ENCODE data around the gene CXCR3.

The CXCR3 gene

DNA sequence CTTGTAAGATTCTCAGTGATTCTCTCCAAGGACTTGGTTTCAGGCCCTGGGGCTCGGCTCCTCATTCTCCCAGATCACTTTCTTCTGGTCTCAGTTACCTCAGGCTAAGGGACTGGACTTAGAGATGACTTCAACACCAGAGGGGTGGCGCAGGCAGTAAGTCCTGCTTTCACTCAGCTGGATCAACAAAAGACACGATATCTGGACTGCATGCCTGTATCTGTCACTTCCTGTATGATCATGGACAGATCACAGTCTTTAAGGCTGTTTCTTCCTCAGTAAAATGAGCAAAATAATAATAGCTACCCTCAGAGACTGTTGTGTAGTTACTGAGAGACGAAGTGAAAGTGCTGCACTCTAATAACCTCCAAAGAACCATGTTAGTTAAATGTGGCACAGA lies 19.5 kb upstream of the CXCR3 start:
- Histone ChIP-seq H4K20me1 (ENCODE audit: control insufficient read depth, insufficient read depth, low read depth, low read length) (no peaks in the 10 kb centered on the region), H3K27me3 (ENCODE audit: control insufficient read depth, low read length) (no peaks in the 10 kb centered on the region), H3K4me3 (ENCODE audit: low read length) (peak overlapping the region; percentile 32), H3F3A (ENCODE audit: control insufficient read depth, insufficient read depth) (no peaks in the 10 kb centered on the region), H3K27ac (ENCODE audit: low read depth, low read length) (no peak overlapping the region), H3K36me3 (ENCODE audit: control insufficient read depth, low read length) (no peaks in the 10 kb centered on the region), H3K4me1 (ENCODE audit: control insufficient read depth, low read length) (peaks cover 25% of the 10 kb centered on the region), H3K79me2 (ENCODE audit: control insufficient read depth, low read length) (no peaks in the 10 kb centered on the region), H3K9me3 (ENCODE audit: control insufficient read depth, insufficient read depth, low read length) (no peaks in the 10 kb centered on the region), H3K9me2 (replicated peaks; ENCODE audit: control insufficient read depth, low read length) (no peaks in the 10 kb centered on the region), H3K4me2 (ENCODE audit: low read length) (peak overlapping the region; percentile 54)
- no peak for TF ChIP-seq EZH2phosphoT487 (IDR thresholded peaks at IDR 0.05; ENCODE audit: borderline replicate concordance, low read length)
- TF ChIP-seq, protein P1, sequence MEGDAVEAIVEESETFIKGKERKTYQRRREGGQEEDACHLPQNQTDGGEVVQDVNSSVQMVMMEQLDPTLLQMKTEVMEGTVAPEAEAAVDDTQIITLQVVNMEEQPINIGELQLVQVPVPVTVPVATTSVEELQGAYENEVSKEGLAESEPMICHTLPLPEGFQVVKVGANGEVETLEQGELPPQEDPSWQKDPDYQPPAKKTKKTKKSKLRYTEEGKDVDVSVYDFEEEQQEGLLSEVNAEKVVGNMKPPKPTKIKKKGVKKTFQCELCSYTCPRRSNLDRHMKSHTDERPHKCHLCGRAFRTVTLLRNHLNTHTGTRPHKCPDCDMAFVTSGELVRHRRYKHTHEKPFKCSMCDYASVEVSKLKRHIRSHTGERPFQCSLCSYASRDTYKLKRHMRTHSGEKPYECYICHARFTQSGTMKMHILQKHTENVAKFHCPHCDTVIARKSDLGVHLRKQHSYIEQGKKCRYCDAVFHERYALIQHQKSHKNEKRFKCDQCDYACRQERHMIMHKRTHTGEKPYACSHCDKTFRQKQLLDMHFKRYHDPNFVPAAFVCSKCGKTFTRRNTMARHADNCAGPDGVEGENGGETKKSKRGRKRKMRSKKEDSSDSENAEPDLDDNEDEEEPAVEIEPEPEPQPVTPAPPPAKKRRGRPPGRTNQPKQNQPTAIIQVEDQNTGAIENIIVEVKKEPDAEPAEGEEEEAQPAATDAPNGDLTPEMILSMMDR (IDR thresholded peaks at IDR 0.05; ENCODE audit: low read depth, low read length, poor library complexity, severe bottlenecking) = no peak

DNA sequence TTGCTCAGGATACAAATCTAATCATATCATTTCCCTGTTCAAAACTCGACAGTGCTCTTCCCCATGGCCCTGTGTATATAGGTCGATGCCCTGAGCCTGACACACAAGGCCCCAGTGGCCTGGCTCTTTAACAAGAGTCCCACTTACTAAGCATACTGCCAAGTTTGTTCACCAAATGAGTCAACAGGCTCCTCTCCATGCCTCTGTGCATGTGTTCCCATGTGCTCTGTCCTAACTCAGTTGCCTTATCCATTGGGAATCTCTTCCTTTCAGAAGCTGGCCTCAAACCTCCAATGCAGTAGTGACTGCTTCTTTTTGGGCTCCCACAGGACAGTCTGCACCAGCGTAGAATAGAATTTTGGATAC lies 18.9 kb upstream of the CXCR3 start:
- Histone ChIP-seq H3K9me3 (ENCODE audit: control insufficient read depth, insufficient read depth, low read length) (no peaks in the 10 kb centered on the region), H3F3A (ENCODE audit: control insufficient read depth, insufficient read depth) (no peaks in the 10 kb centered on the region), H3K9me2 (replicated peaks; ENCODE audit: control insufficient read depth, low read length) (no peaks in the 10 kb centered on the region), H3K36me3 (ENCODE audit: control insufficient read depth, low read length) (no peaks in the 10 kb centered on the region), H3K4me1 (ENCODE audit: control insufficient read depth, low read length) (peaks cover 25% of the 10 kb centered on the region), H3K4me2 (ENCODE audit: low read length) (peak overlapping the region; percentile 29), H3K4me3 (ENCODE audit: low read length) (no peak overlapping the region), H3K27me3 (ENCODE audit: control insufficient read depth, low read length) (no peaks in the 10 kb centered on the region), H3K79me2 (ENCODE audit: control insufficient read depth, low read length) (no peaks in the 10 kb centered on the region), H3K27ac (ENCODE audit: low read depth, low read length) (no peak overlapping the region), H4K20me1 (ENCODE audit: control insufficient read depth, insufficient read depth, low read depth, low read length) (no peaks in the 10 kb centered on the region)
- TF ChIP-seq, protein P1 (IDR thresholded peaks at IDR 0.05; ENCODE audit: low read depth, low read length, poor library complexity, severe bottlenecking) = no peak
- TF ChIP-seq EZH2phosphoT487 (IDR thresholded peaks at IDR 0.05; ENCODE audit: borderline replicate concordance, low read length) = no peak

DNA sequence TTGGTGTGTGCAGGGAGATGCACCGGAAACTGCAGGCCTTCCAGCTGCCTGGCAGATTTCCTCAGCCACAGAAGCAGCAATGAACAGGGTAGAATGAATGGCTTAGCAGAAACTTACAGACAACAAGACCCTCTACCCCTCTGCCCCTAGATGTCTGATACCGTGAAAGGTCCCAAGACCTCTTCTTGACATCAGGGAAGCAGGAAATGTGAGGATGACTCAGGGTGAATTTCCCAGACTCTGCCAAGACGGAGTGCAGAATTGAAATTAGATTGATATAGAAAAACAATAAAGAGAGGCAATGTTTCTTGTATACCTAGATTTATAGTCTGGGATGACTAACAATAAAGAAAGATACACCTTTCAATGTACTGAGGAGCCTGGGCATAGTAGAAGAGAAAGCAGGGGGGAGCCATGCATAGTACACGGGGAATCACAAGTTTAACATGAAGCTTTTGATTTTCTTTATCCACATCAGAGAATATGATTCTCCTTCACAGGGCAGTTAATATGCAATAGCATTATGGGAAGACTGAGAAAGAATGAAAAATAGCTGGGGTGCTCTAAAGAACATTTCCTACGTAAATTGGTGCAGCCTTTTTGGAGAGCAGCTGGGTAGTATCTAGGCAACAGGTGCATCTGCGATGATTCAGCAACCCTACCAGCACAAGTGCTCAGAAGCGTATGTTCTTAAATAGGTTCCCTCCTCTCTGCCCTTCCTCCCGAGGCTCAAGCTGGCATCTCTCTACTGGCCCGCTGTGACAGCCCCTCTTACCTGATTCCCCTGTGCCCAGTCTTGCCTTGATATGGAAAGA lies 18.3 kb upstream of the CXCR3 start:
- no peaks in the 10 kb centered on the region for H3K79me2 ChIP-seq (ENCODE audit: control insufficient read depth, low read length)
- no peaks in the 10 kb centered on the region for H3F3A ChIP-seq (ENCODE audit: control insufficient read depth, insufficient read depth)
- H3K27me3 ChIP-seq (ENCODE audit: control insufficient read depth, low read length) = no peaks in the 10 kb centered on the region
- H3K4me2 ChIP-seq (ENCODE audit: low read length) = peak overlapping the region; percentile 29
- H4K20me1 ChIP-seq (ENCODE audit: control insufficient read depth, insufficient read depth, low read depth, low read length) = no peaks in the 10 kb centered on the region
- H3K4me3 ChIP-seq (ENCODE audit: low read length) = no peak overlapping the region
- TF ChIP-seq, protein P1 (IDR thresholded peaks at IDR 0.05; ENCODE audit: low read depth, low read length, poor library complexity, severe bottlenecking) = no peak
- TF ChIP-seq EZH2phosphoT487 (IDR thresholded peaks at IDR 0.05; ENCODE audit: borderline replicate concordance, low read length) = no peak
- H3K36me3 ChIP-seq (ENCODE audit: control insufficient read depth, low read length) = no peaks in the 10 kb centered on the region
- no peaks in the 10 kb centered on the region for H3K9me2 ChIP-seq (replicated peaks; ENCODE audit: control insufficient read depth, low read length)
- H3K9me3 ChIP-seq (ENCODE audit: control insufficient read depth, insufficient read depth, low read length) = no peaks in the 10 kb centered on the region
- H3K27ac ChIP-seq (ENCODE audit: low read depth, low read length) = no peak overlapping the region
- H3K4me1 ChIP-seq (ENCODE audit: control insufficient read depth, low read length) = peaks cover 25% of the 10 kb centered on the region
